A549 (cell line): ENCODE measurements around the gene BAIAP3.

Experiments
- CBX2 ChIP-seq: fragments of 200-600 bp; sonication (generic); IDR thresholded peaks from 2 replicates; pipeline ENCODE4 v1.6.1; 2016; ENCODE audit warnings: low read depth, mild to moderate bottlenecking, borderline replicate concordance
- CBX8 ChIP-seq: fragments of 200-600 bp; sonication (generic); IDR thresholded peaks from 2 replicates; pipeline ENCODE4 v1.6.1; 2016
- EHMT2 ChIP-seq: fragments of 200-600 bp; sonication (generic); IDR thresholded peaks from 2 replicates; pipeline ENCODE4 v1.6.1; 2016; ENCODE audit warnings: antibody characterized with exemption, low read depth, mild to moderate bottlenecking, moderate library complexity
- EP300 ChIP-seq, 2 experiments: fragments of >200 bp; sonication (Bioruptor Twin); formaldehyde crosslinking; IDR thresholded peaks; 2 replicates in 1 of 2; 3 replicates in 1 of 2; pipeline ENCODE4 v1.6.1; 2016 to 2017
- JUNB ChIP-seq: fragments of >200 bp; sonication (Bioruptor Twin); formaldehyde crosslinking; IDR thresholded peaks from 2 replicates; pipeline ENCODE4 v1.6.1; 2016
- PHF8 ChIP-seq: fragments of 200-600 bp; sonication (generic); IDR thresholded peaks from 2 replicates; pipeline ENCODE4 v1.6.1; 2016; ENCODE audit warnings: low read depth, mild to moderate bottlenecking, antibody characterized with exemption, moderate library complexity, borderline replicate concordance
- POLR2A ChIP-seq: IDR thresholded peaks from 2 replicates; pipeline ENCODE4 v1.6.1; 2012; ENCODE audit warnings: mild to moderate bottlenecking, low read length
- RAD21 ChIP-seq, 2 experiments: fragments of >200 bp in 1 of 2; sonication (Bioruptor Twin) in 1 of 2; formaldehyde crosslinking in 1 of 2; IDR thresholded peaks in 1 of 2; conservative IDR thresholded peaks in 1 of 2; 2 replicates in 1 of 2; 3 replicates in 1 of 2; pipeline ENCODE4 v1.6.1; 2012 to 2018; ENCODE audit warnings: inconsistent platforms in 1 of 2
- RCOR1 ChIP-seq: fragments of 150-350 bp; IDR thresholded peaks from 2 replicates; pipeline ENCODE4 v1.6.1; 2014; ENCODE audit warnings: antibody characterized with exemption, low read length, low read depth
- TF ChIP-seq, protein P1 (sequence below): fragments of >200 bp; sonication (Bioruptor Twin); formaldehyde crosslinking; IDR thresholded peaks from 3 replicates; pipeline ENCODE4 v1.5.1; 2016
- TF ChIP-seq, protein P2 (sequence below): fragments of >200 bp; sonication (Bioruptor Twin); formaldehyde crosslinking; IDR thresholded peaks from 3 replicates; pipeline ENCODE4 v1.6.1; 2016
- TF ChIP-seq, protein P3 (sequence below): IDR thresholded peaks from 2 replicates; pipeline ENCODE4 v1.6.1; 2012

DNA sequence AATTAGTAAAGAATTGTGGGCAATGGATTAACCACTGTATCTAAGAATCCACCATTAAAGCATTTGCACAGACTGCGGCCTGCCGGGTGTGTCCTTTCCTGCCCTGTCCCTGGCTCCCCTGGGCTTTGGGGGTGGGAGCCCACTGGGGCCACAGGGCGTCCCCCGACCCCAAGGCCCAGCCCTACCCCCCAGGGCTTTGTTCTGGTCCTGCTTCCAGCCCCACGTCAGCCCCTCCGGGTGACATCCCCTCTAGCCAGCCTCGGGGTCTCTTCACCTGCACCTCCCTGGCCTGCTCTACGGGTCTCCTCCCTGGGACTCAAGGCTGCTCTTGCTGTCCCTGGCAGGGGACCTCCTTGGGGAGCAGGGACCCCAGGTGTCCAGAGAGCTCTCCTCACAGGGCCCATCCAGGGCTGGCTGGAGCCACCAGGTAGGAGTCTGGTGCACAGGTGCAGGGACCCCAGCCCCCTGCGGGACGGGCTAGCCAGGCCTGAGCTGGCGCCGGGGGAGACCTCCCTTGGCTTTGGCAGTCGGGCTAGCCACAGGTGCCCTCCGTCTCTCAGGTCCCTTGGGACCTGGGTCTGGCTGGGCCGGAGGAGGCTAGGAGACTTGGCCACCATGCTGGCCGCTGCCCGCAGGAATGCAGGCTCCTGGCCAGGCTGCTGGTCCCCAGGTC, 6.4 kb upstream of the BAIAP3 start:
- TF ChIP-seq POLR2A (no peak), EHMT2 (no peak), RCOR1 (no peak), RAD21 (conservative IDR thresholded peaks at IDR 0.05 in 1 of 2, IDR thresholded peaks at IDR 0.05 in 1 of 2) (no peak), CBX2 (no peak), JUNB (no peak), EP300 (IDR thresholded peaks at IDR 0.05) (no peak), PHF8 (no peak), CBX8 (no peak)
- TF ChIP-seq, protein P1, sequence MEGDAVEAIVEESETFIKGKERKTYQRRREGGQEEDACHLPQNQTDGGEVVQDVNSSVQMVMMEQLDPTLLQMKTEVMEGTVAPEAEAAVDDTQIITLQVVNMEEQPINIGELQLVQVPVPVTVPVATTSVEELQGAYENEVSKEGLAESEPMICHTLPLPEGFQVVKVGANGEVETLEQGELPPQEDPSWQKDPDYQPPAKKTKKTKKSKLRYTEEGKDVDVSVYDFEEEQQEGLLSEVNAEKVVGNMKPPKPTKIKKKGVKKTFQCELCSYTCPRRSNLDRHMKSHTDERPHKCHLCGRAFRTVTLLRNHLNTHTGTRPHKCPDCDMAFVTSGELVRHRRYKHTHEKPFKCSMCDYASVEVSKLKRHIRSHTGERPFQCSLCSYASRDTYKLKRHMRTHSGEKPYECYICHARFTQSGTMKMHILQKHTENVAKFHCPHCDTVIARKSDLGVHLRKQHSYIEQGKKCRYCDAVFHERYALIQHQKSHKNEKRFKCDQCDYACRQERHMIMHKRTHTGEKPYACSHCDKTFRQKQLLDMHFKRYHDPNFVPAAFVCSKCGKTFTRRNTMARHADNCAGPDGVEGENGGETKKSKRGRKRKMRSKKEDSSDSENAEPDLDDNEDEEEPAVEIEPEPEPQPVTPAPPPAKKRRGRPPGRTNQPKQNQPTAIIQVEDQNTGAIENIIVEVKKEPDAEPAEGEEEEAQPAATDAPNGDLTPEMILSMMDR = no peak
- TF ChIP-seq, protein P2, sequence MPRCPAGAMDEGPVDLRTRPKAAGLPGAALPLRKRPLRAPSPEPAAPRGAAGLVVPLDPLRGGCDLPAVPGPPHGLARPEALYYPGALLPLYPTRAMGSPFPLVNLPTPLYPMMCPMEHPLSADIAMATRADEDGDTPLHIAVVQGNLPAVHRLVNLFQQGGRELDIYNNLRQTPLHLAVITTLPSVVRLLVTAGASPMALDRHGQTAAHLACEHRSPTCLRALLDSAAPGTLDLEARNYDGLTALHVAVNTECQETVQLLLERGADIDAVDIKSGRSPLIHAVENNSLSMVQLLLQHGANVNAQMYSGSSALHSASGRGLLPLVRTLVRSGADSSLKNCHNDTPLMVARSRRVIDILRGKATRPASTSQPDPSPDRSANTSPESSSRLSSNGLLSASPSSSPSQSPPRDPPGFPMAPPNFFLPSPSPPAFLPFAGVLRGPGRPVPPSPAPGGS = no peak
- TF ChIP-seq, protein P3, sequence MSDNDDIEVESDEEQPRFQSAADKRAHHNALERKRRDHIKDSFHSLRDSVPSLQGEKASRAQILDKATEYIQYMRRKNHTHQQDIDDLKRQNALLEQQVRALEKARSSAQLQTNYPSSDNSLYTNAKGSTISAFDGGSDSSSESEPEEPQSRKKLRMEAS = no peak
